GM12865 (cell line): ENCODE measurements around the gene MFSD1.

Experiments used
- DNase-seq: peaks from one replicate; pipeline ENCODE4 v3.0.0; 2010; ENCODE audit warnings: low read depth
- H3K4me3 ChIP-seq: 2 replicates; pipeline ENCODE4 v1.5.1; 2011; ENCODE audit warnings: mild to moderate bottlenecking, low read depth, low read length, control low read depth
- TF ChIP-seq, protein P1 (sequence below): IDR thresholded peaks from 2 replicates; pipeline ENCODE4 v1.5.1; 2011; ENCODE audit warnings: low read length, control low read depth, low read depth, inconsistent platforms; ENCODE audit not compliant: insufficient read depth; ENCODE audit errors: missing control alignments

Gene MFSD1

DNA sequence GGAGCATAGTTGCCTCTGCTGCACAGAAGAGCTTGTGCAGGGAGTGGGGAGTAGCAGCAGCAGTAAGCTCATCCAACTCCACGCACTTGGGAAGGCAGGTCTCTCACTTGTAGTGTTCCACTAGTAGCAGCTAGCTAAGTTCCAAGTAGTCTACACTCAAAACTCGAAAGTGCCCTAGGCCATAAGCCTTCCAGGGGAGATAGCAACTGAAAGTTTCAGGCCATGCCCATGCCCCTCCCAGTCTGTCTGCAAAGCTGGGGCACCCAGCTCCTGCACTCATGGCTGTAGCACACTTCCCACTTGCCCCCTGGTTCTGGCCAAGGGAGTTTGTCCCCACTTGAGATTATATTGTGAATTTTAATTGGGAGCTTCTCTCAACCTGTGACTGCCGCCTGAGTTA is 57.5 kb downstream of the MFSD1 start:
- no peak overlapping the region for H3K4me3 ChIP-seq
- DNase-seq = peak; percentile 42
- TF ChIP-seq, protein P1, sequence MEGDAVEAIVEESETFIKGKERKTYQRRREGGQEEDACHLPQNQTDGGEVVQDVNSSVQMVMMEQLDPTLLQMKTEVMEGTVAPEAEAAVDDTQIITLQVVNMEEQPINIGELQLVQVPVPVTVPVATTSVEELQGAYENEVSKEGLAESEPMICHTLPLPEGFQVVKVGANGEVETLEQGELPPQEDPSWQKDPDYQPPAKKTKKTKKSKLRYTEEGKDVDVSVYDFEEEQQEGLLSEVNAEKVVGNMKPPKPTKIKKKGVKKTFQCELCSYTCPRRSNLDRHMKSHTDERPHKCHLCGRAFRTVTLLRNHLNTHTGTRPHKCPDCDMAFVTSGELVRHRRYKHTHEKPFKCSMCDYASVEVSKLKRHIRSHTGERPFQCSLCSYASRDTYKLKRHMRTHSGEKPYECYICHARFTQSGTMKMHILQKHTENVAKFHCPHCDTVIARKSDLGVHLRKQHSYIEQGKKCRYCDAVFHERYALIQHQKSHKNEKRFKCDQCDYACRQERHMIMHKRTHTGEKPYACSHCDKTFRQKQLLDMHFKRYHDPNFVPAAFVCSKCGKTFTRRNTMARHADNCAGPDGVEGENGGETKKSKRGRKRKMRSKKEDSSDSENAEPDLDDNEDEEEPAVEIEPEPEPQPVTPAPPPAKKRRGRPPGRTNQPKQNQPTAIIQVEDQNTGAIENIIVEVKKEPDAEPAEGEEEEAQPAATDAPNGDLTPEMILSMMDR = no peak

- no peak overlapping the region for H3K4me3 ChIP-seq
- DNase-seq = peak; percentile 65
These were observed 61.4 kb downstream of the MFSD1 start for GRCh38 chr3:158863247-158863646.

DNA sequence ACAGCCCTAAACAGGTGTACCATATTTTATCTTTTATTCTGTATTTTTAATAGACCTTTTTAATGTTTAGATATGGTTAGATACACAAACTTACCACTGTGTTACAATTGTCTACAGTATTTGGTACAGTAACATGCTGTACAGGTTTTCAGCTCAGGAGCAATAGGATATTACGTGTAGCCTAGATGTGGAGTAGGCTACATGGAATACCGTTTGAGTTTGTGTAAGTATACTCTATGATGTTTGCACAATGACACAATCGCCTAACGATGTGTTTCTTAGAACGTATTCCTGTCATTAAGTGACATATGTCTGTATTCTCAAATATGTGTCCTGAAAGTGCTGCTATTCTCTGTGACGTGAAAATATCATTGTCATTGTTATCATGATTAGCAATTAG is 62.6 kb downstream of the MFSD1 start:
- DNase-seq = no peak

More at GRCh38 chr3:158863247-158863646, 61.4 kb downstream of the MFSD1 start:
- TF ChIP-seq, protein P1 = no peak

DNA sequence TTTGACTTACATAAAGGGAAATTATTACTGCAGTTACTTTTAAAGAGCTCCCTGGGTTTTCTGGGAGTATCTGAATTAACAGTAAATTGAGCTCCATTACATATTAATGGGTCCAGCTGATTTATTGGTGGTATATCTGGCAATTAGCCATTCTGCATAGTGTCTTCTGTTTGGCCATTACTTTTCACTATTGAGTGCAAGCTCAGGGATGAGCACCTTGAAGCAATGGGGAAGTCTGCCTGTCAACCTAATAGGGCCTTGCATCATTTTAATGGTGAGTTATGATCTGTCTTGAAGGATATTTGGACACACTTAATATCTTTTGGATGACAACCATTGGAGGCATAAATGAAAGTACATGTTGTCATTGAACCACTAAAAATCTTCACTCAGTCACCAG is 73.8 kb downstream of the MFSD1 start:
- no peak for DNase-seq
- no peak overlapping the region for H3K4me3 ChIP-seq
- TF ChIP-seq, protein P1 = no peak

More for the DNA sequence above, 62.6 kb downstream of the MFSD1 start:
- no peak overlapping the region for H3K4me3 ChIP-seq
- TF ChIP-seq, protein P1 = no peak
